Measurements from ENCODE around the gene SMIM41.

DNA sequence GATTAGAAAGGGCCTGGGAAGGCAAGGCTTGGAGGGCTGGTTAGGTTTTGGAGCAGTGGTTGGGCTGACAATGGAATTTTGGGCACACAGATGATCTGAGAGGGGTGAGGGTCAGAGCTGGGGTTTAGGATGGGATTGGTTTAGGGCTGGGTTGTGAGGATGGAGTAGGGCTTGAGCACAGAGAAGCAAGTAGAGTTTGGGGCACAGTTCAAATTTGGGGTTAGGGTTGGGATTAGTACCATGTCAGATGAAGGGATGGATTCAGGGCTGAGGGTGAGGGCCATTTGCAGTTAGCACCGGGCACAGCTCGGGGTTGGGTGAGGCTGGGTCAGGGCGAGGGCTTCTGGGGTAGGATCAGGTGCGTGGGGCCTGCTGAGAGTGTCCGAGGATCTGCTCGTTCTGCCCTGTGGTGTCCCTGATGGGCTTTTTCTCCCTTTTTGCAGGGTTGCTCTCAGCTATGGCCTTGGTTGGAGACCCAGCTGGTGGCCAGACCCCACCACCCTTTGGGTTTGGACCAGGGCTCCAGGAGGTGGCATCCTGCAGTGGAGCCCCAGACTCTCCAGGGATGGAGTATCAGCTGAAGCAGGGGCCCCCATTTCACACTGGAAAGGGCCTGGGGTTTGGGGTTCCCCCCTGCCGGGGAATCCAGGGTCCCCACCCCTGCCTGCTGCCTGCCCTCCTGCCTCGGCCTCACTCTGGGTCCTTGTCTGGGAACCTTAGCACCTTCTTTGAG lies 66.8 kb downstream of the SMIM41 start:
- TF ChIP-seq POLR2AphosphoS5 (IDR thresholded peaks at IDR 0.05): no peak
- no peak for TF ChIP-seq EZH2 (IDR thresholded peaks at IDR 0.05; ENCODE audit: borderline replicate concordance, insufficient read depth, low read length, poor library complexity, severe bottlenecking)
- TF ChIP-seq EP300 (conservative IDR thresholded peaks at IDR 0.05; ENCODE audit: poor library complexity, severe bottlenecking): no peak
